ENCODE measurements around the gene IL12A. TPM values are rescaled to one million over a fixed set of nuclear protein-coding genes. Genes with fewer than 3 reads are reported as not detected.

IL12A gene
- total RNA-seq, 1 donor from 2014 or later, result 0.87 TPM

- DNase-seq (ENCODE audit: low spot score), result no peak
- Mint-ChIP-seq H3K36me3 (ENCODE audit: low read depth) (no peaks in the 10 kb centered on the region), H3K4me1 (ENCODE audit: low read depth) (peaks cover 7% of the 10 kb centered on the region), H3K27me3 (ENCODE audit: low read depth) (peaks cover 25% of the 10 kb centered on the region), H3K4me3 (ENCODE audit: low read depth) (no peak overlapping the region), H3K9me3 (no peaks in the 10 kb centered on the region), H3K27ac (no peak overlapping the region)
- intact Hi-C loops (cut with micrococcal nuclease), result no loop called here
Observed at GRCh38 chr3:159964166-159964973, 24.3 kb upstream of the IL12A start.

- no peaks in the 10 kb centered on the region for H3K4me1 Mint-ChIP-seq (ENCODE audit: low read depth)
- H3K36me3 Mint-ChIP-seq (ENCODE audit: low read depth), result no peaks in the 10 kb centered on the region
- H3K9me3 Mint-ChIP-seq, result no peaks in the 10 kb centered on the region
- intact Hi-C loops (cut with micrococcal nuclease), result no loop called here
- peaks cover 57% of the 10 kb centered on the region for H3K27me3 Mint-ChIP-seq (ENCODE audit: low read depth)
- no peak overlapping the region for H3K4me3 Mint-ChIP-seq (ENCODE audit: low read depth)
- no peak overlapping the region for H3K27ac Mint-ChIP-seq
- DNase-seq (ENCODE audit: low spot score), result no peak
Observed at GRCh38 chr3:159971311-159971710, 17.3 kb upstream of the IL12A start.

GRCh38 chr3:159977295-159977694 is 11.3 kb upstream of the IL12A start:
- Mint-ChIP-seq H3K27me3 (ENCODE audit: low read depth) (peaks cover 61% of the 10 kb centered on the region), H3K27ac (no peak overlapping the region), H3K4me1 (ENCODE audit: low read depth) (no peaks in the 10 kb centered on the region), H3K4me3 (ENCODE audit: low read depth) (no peak overlapping the region), H3K9me3 (no peaks in the 10 kb centered on the region), H3K36me3 (ENCODE audit: low read depth) (no peaks in the 10 kb centered on the region)
- DNase-seq (ENCODE audit: low spot score), result no peak
- intact Hi-C loops (cut with micrococcal nuclease), result no loop called here

- H3K27ac Mint-ChIP-seq, result no peak overlapping the region
- H3K4me1 Mint-ChIP-seq (ENCODE audit: low read depth), result no peaks in the 10 kb centered on the region
- no peak overlapping the region for H3K4me3 Mint-ChIP-seq (ENCODE audit: low read depth)
- intact Hi-C loops (cut with micrococcal nuclease), result no loop called here
- no peak for DNase-seq (ENCODE audit: low spot score)
- H3K9me3 Mint-ChIP-seq, result no peaks in the 10 kb centered on the region
- H3K36me3 Mint-ChIP-seq (ENCODE audit: low read depth), result no peaks in the 10 kb centered on the region
- H3K27me3 Mint-ChIP-seq (ENCODE audit: low read depth), result peaks cover 59% of the 10 kb centered on the region
Observed at GRCh38 chr3:159978353-159978752, 10.3 kb upstream of the IL12A start.

GRCh38 chr3:159978918-159979703 is 9.5 kb upstream of the IL12A start:
- intact Hi-C loops (cut with micrococcal nuclease), result no loop called here
- Mint-ChIP-seq H3K4me3 (ENCODE audit: low read depth) (no peak overlapping the region), H3K9me3 (no peaks in the 10 kb centered on the region), H3K27me3 (ENCODE audit: low read depth) (peaks cover 55% of the 10 kb centered on the region), H3K27ac (no peak overlapping the region), H3K4me1 (ENCODE audit: low read depth) (no peaks in the 10 kb centered on the region), H3K36me3 (ENCODE audit: low read depth) (no peaks in the 10 kb centered on the region)
- no peak for DNase-seq (ENCODE audit: low spot score)

- Mint-ChIP-seq H3K4me3 (ENCODE audit: low read depth) (no peak overlapping the region), H3K4me1 (ENCODE audit: low read depth) (peaks cover 4% of the 10 kb centered on the region), H3K27me3 (ENCODE audit: low read depth) (peaks cover 46% of the 10 kb centered on the region), H3K36me3 (ENCODE audit: low read depth) (no peaks in the 10 kb centered on the region), H3K27ac (no peak overlapping the region), H3K9me3 (no peaks in the 10 kb centered on the region)
- no peak for DNase-seq (ENCODE audit: low spot score)
- intact Hi-C loops (cut with micrococcal nuclease), result loop anchor here (10.0 kb wide), 1 partner anchor 218 kb away; no protein-coding TSS in a partner anchor
Observed at GRCh38 chr3:159982442-159982974, 6.1 kb upstream of the IL12A start.

GRCh38 chr3:159987291-159987711 is 1.3 kb upstream of the IL12A start:
- Mint-ChIP-seq H3K27me3 (ENCODE audit: low read depth) (peaks cover 21% of the 10 kb centered on the region), H3K4me3 (ENCODE audit: low read depth) (peak overlapping the region; percentile 75), H3K36me3 (ENCODE audit: low read depth) (peaks cover 12% of the 10 kb centered on the region), H3K27ac (peak overlapping the region; percentile 29), H3K9me3 (no peaks in the 10 kb centered on the region), H3K4me1 (ENCODE audit: low read depth) (peaks cover 29% of the 10 kb centered on the region)
- intact Hi-C loops (cut with micrococcal nuclease), result loop anchor here (5.0 to 10.0 kb wide), 3 partner anchors 105 to 355 kb away; no protein-coding TSS in a partner anchor
- DNase-seq (ENCODE audit: low spot score), result no peak

- Mint-ChIP-seq H3K36me3 (ENCODE audit: low read depth) (peaks cover 20% of the 10 kb centered on the region), H3K4me3 (ENCODE audit: low read depth) (peak overlapping the region; percentile 75), H3K4me1 (ENCODE audit: low read depth) (peaks cover 34% of the 10 kb centered on the region), H3K27ac (no peak overlapping the region), H3K9me3 (no peaks in the 10 kb centered on the region), H3K27me3 (ENCODE audit: low read depth) (peaks cover 5% of the 10 kb centered on the region)
- DNase-seq (ENCODE audit: low spot score), result no peak
- intact Hi-C loops (cut with micrococcal nuclease), result loop anchor here (2.0 to 10.0 kb wide), 5 partner anchors 58 to 425 kb away; no protein-coding TSS in a partner anchor
Observed at GRCh38 chr3:159989973-159990846, 1.6 kb downstream of the IL12A start.

GRCh38 chr3:159991591-159991990 is 3.0 kb downstream of the IL12A start:
- peaks cover 26% of the 10 kb centered on the region for H3K36me3 Mint-ChIP-seq (ENCODE audit: low read depth)
- no peak overlapping the region for H3K27ac Mint-ChIP-seq
- intact Hi-C loops (cut with micrococcal nuclease), result loop anchor here (5.0 kb wide), 1 partner anchor 59 kb away; no protein-coding TSS in a partner anchor
- no peak for DNase-seq (ENCODE audit: low spot score)
- peaks cover 34% of the 10 kb centered on the region for H3K4me1 Mint-ChIP-seq (ENCODE audit: low read depth)
- no peaks in the 10 kb centered on the region for H3K9me3 Mint-ChIP-seq
- no peaks in the 10 kb centered on the region for H3K27me3 Mint-ChIP-seq (ENCODE audit: low read depth)
- no peak overlapping the region for H3K4me3 Mint-ChIP-seq (ENCODE audit: low read depth)

GRCh38 chr3:159992589-159992988 is 4.0 kb downstream of the IL12A start:
- H3K27ac Mint-ChIP-seq, result no peak overlapping the region
- intact Hi-C loops (cut with micrococcal nuclease), result loop anchor here (5.0 kb wide), 1 partner anchor 60 kb away; no protein-coding TSS in a partner anchor
- no peak for DNase-seq (ENCODE audit: low spot score)
- H3K4me1 Mint-ChIP-seq (ENCODE audit: low read depth), result peaks cover 29% of the 10 kb centered on the region
- no peaks in the 10 kb centered on the region for H3K9me3 Mint-ChIP-seq
- no peak overlapping the region for H3K4me3 Mint-ChIP-seq (ENCODE audit: low read depth)
- no peaks in the 10 kb centered on the region for H3K27me3 Mint-ChIP-seq (ENCODE audit: low read depth)
- peaks cover 28% of the 10 kb centered on the region for H3K36me3 Mint-ChIP-seq (ENCODE audit: low read depth)

- Mint-ChIP-seq H3K27me3 (ENCODE audit: low read depth) (peaks cover 2% of the 10 kb centered on the region), H3K27ac (no peak overlapping the region), H3K36me3 (ENCODE audit: low read depth) (peaks cover 28% of the 10 kb centered on the region), H3K4me3 (ENCODE audit: low read depth) (no peak overlapping the region), H3K9me3 (no peaks in the 10 kb centered on the region), H3K4me1 (ENCODE audit: low read depth) (peaks cover 16% of the 10 kb centered on the region)
- intact Hi-C loops (cut with micrococcal nuclease), result loop anchor here (5.0 kb wide), 1 partner anchor 62 kb away; no protein-coding TSS in a partner anchor
- DNase-seq (ENCODE audit: low spot score), result no peak
Observed at GRCh38 chr3:159994182-159994581, 5.5 kb downstream of the IL12A start.

- intact Hi-C loops (cut with micrococcal nuclease), result no loop called here
- Mint-ChIP-seq H3K9me3 (no peaks in the 10 kb centered on the region), H3K27ac (no peak overlapping the region), H3K4me3 (ENCODE audit: low read depth) (no peak overlapping the region), H3K27me3 (ENCODE audit: low read depth) (peaks cover 2% of the 10 kb centered on the region), H3K36me3 (ENCODE audit: low read depth) (peaks cover 28% of the 10 kb centered on the region), H3K4me1 (ENCODE audit: low read depth) (peaks cover 10% of the 10 kb centered on the region)
- DNase-seq (ENCODE audit: low spot score), result no peak
Observed at GRCh38 chr3:159995091-159995490, 6.5 kb downstream of the IL12A start.
